NCI-H2029 (cell line): ENCODE measurements around the gene ZNF236.
"Not testable (repeated sequence)": the region's sequence is repeated elsewhere in the genome, so short reads cannot be mapped to it uniquely, and the experiment has no call there.

ENCODE experiments used
- DNase-seq: peaks from one replicate; lab custom pipeline; 2025; lab: John Stamatoyannopoulos, UW

The ZNF236 gene

DNA sequence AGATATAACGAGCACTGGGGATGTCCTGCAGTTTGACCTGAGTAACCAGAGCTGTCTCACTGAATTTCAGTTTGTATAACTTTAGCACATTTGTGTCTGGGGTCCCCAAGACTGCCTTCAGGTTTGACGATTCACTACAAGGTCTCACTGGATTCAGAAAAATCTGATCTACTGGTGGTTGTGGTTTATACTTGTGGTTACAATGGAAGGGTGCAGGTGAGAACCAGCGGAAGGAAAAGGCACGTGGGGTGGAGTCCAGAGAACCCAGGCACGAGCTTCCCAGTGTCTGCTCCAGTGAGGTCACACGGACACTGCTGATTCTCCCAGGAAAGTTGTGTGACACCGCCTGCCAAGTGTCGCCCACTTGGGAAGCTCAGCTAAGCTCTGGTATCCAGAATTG is 126.0 kb downstream of the ZNF236 start:
- DNase-seq, result no peak

DNA sequence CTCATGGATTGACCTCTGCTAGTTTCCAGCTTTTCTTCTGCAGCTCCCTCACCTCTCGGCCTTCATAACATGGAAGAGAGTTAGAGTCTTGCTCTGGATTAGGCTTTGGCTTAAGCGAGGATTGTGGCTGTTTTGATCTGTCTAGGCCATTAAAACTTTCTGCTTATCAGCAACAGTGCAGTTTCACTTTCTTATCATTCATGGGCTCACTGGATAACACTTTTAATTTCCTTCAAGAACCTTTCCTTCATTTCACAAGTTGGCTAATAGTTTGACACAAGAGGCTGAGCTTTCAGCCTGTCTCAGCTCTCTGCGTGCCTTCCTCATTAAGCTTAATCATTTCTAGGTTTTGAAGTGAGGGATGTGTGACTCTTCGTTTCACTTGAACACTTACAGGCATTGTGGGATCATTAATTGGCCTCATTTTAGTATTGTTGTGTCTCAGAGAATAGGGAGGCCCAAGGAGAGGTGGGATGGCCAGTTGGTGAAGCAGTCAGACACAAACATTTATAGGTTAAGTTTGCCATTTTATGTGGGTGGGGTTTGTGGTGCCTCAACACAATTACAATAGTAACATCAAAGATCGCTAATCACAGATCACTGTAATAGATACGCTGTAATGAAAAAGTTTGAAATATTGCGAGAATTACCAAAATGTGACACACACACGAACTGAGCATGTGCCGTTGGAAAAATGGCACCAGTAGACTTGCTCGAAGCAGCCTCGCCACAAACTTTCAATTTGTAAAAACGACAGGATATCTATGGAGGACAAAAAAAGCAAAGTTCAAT is 129.3 kb downstream of the ZNF236 start:
- DNase-seq, result no peak

DNA sequence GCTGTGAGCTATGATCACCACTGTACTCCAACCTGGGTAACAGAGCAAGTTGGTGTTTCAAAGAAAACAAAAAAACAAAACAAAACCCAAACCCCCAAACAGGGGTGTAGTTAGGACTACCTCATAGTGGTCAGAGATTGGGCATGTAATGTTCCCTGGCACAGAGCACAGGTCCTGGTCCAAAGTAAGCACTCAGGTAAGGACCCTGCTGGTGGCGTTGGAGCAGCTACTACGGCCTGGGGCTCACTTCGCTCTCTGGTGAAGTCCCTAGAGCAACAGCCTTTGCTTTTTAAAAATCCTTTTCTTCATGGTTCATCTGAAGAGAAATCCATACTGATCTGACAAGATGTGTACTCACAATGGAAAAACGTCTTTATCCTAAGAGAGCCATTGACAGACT is 130.4 kb downstream of the ZNF236 start:
- no peak for DNase-seq

DNA sequence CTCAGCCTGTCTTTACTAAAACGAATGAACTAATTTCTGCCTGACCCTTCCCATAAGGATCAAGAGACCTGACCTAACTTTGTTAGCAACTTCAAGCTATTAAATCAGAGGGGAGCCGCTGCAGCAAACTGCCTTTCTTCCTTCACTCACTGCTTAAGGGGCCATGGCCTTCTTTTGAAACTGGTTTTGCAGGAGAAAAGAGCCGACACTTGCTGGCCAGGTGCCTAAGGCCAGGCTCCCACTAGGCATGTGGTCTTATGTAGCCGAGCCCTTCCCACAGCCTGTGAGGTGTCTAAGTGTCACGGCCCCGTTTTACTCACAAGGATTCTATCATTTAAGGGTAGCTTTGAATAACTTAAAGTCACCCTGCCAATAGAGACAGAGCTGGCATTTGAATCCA is 130.8 kb downstream of the ZNF236 start:
- DNase-seq, result no peak

DNA sequence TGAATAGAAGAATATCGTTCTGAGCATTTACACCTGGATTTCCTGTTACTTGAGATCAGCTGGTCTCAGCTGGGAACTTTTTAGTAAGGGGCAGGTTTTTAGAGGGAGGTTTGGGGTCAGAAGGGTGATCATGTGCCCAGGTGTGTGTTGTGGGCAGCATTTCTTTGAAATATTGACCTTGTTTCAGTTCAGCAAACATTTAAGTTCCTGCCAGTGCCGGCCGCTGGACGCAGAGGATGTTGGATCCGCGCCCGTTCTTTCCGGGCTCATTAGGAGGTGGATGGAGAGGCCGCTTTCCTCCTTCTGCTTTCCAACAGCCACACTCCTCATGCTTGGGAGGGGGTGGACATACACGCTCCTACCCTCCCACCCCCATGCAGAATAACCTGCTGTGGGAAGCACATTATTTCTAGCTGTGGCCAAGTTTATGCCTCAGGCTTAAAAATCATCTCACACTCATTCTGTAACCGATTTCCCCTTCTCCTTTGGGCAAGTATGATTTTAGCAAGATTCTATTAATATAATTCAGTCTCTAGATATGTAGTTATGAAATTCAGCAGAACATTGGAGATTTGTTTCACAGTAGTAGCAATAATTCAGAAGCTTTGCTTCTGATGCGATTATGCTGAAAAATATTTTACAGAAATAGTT is 131.4 kb downstream of the ZNF236 start:
- peak; percentile 72 for DNase-seq

DNA sequence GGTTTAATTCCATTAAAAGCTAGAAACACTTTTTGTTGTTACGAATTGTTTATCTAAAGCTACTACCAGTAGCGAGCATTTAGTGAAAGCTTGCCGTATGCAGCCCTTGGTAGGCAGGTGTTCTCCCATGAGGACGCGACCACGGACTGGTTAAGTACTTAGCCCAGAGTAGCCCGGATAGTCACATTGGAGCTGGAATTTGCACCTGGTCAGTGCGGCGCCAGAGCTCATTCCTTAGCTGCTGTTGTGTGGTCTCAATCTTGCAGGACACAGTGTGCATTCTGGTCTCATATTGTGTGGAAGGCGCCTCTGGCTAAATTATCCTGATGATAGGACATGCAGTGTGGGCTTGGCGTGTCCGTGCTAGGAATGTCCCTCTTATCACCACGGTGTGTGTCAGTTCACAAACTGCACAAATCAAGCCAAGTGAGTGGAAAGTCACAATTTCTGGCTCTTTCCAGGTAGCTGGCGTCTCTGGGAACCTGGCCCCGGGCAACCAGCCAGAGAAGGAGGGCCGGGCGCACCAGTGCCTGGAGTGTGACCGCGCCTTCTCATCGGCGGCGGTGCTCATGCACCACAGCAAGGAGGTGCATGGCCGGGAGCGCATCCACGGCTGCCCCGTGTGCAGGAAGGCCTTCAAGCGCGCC is 133.3 kb downstream of the ZNF236 start:
- DNase-seq, result peak; percentile 72

DNA sequence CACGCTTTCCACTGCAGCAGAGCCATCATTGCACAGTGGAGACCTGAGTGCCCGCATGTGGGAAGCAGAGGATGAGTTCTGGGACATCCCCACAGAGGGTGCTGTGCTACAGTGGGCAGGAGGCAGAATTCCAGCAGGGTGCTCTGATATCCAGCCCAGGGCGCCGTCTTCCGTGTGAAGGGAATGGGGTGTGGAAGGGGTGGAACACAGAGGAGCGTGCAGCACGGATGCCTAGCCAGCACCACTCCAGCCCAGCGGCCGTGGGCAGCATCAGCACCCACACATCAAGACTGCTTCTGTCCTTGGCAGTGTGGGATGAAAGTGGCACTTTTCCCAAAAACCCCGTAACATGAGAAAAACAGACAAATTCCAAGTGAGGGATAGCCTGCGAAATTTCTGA is 134.3 kb downstream of the ZNF236 start:
- DNase-seq, result no peak

DNA sequence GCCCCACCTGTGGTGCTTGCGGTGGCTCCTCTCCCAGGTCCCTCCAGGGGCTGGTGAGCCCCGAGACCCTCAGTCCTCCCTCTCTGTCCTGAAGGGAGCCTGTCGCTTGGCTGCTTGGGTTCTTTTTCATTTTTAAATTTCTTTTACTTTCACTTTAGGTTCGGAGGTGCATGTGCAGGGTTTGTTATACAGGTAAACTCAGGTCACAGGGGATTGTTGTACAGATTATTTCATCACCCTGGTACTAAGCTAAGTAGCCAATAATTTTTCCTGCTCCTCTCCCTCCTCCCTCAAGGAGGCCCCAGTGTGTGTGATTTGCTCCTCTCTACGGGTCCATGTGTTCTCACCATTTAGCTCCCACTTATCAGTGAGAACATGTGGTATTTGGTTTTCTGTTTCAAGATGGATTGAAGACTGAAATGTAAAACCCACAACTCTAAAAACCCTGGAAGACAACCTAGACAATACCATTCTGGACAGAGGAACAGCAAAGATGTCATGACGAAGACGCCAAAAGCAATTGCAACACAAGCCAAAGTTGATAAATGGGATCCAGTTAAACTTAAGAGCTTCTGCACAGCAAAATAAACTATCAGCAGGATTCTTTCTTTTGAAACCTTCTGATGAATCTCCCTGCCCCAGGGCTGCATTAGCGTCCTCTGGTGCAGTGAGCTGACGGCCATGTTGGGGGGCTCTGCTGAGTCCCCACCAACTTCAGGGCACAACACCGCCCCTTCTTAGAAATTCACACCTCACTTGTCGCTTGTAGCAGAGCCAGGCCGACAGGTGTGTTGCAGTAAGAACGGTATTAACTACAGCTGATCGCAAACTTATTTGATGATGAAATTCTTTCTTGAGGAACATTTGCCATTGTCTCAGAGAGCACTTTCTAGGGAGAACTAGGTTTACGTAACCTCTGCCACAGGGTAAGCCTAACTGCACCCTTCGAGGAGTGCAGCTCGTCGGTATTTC is 135.3 kb downstream of the ZNF236 start:
- DNase-seq, result no peak

DNA sequence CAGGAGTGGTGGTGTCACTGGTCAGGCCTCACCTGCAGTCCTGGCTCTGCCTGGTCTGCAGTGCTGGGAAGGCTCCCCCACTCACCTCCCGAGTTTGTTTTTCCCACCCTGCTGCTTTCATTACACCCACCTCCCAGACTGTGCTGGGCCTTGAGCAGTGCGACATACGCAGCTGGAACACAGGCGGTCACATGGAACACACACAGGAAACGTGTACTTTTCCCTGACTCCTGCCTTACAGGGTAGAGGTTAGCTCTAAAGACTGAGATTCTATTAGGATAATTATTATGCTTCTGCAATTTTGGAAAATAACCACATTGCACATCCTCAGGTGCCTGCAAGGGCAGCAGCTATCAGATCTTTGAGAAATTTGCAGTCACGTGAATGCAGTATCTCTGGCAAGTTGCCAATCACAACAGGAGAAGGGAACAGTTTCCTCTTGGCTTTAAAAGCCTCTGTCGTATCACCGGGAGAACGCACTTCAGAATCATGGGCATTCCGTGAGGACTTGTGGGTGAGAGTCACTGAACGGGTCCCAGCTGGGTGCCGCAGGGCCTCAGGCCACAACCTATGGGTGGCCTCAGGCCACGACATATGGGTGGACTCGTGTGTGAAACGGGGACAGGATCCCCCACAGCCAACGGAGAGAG is 136.5 kb downstream of the ZNF236 start:
- peak; percentile 59 for DNase-seq

DNA sequence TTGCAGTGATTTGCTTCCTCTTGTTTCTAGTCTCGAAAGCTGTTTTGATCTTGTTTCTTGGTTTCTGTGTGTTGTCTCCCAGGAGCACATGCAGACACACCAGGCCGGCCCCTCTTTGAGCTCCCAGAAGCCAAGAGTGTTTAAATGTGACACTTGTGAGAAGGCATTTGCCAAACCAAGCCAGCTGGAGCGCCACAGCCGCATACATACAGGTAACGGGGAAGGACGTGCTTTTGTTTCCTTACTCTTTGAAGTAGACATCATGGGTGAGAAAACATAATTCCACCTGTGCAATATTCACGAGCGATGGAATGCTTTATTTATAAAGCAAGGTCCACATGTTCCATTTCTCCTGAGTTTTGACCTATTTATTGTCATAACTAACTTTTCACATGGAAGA is 137.2 kb downstream of the ZNF236 start:
- no peak for DNase-seq

DNA sequence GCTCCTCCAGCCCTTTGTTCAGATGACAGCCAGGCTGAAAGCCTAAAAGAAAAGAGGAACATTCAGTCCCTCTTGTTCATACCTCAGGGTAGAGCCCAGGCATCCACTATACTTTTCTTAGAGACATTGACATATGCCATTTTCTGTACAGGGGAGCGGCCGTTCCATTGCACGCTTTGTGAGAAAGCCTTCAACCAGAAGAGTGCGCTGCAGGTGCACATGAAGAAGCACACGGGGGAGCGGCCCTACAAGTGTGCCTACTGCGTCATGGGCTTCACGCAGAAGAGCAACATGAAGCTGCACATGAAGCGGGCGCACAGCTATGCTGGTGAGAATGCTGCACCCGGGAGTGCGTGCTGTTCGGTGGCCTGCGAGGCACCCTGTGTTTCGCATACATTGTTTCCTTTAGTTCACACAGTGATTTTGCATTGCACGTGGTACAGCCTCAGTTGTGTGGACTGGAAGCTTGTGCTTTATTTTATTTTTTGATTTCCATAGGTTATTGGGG is 138.2 kb downstream of the ZNF236 start:
- DNase-seq, result no peak

DNA sequence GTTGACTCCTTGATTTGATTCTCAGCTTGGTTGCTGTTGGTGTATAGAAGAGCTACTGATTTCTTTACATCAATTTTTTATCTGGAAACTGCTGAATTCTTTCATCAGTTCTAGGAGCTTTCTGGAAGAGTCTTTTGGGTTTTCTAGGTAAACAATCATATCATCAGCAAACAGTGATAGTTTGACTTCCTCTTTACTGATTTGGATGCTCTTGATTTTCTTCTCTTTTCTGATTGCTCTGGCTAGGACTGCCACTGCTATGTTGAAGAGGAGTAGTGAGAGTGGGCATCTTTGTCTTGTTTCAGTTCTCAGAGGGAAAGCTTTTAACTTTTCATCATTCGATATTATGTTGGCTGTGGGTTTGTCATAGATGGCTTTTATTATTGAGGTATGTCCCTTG is 140.5 kb downstream of the ZNF236 start:
- no peak for DNase-seq

DNA sequence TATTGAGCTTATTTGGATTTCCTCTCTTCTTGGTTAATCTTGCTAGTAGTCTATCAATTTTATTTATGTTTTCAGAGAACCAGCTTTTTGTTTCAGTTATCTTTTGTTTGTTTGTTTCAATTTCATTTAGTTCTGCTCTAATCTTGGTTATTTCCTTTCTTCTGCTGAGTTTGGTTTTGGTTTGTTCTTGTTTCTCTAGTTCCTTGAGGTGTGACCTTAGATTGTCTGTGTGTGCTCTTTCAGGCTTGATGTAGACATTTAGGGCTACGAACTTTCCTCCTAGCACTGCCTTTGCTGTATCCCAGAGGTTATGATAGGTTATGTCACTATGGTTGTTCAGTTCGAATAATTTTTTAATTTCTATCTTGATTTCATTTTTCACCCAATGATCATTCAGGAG is 141.6 kb downstream of the ZNF236 start:
- no peak for DNase-seq

DNA sequence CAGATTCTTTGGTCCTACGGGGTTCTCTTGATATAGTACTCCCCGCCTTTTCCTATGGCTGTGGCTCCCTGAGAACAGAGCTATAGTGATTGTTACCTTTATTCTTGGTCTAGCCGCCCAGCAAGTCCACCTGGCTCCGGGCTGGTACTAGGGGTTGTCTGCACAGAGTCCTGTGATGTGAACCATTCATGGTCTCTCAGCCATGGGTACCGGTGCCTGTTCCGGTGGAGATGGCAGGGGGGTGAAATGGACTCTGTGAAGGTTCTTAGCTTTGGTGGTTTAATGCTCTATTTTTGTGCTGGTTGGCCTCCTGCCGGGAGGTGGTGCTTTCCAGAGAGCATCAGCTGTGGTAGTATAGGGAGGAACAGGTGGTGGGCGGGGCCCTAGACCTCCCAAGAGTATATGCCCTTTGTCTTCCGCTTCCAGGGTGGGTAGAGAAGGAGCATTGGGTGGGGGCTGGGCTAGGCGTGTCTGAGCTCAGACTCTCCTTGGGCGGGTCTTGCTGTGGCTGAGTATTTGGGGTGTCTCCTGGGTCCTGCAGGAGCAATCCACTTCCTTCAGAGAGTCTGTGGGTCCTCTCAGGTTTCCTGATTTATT is 143.3 kb downstream of the ZNF236 start:
- DNase-seq, result not testable (repeated sequence)

DNA sequence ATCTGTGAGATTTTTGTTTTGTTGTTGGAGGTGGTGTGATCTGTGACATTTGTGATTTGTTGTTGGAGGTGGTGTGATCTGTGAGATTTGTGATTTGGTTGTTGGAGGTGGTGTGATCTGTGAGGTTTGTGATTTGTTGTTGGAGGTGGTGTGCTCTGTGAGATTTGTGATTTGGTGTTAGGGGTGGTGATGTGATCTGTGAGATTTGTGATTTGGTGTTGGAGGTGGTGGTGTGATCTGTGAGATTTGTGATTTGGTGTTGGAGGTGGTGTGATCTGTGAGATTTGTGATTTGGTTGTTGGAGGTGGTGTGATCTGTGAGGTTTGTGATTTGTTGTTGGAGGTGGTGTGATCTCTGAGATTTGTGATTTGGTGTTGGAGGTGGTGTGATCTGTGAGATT is 144.9 kb downstream of the ZNF236 start:
- DNase-seq, result not testable (repeated sequence)

DNA sequence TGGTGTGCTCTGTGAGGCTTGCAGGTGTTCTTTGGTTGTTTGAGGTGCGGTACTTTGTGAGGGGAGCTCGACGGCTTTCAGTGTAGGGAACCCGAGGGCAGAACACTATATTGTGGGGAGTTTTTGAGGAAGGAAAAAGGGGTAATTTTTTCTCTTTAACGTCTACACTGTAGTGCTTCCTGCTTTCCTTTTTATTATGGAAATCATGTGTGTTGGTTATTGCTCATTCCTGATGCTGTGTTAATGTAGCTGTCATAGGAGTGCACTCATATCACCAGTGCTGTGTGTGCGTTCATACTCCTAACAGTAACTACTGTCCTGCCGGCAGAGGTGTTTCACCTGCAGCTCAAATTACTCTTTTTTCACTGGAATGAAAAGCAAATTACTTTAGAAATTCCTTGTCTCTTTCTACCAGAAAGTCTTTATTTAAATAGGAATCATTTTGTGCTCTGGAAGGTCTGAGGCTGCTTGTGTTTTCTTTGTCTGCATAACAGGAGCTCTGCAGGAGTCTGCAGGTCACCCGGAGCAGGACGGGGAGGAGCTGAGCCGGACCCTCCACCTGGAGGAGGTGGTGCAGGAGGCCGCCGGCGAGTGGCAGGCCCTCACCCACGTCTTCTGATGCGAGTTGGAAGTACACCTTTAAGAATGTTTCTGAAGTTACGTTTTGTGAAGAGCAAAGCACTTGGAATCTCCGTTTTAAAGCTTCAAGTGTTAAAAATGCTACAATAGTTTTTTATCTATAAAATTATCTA is 145.5 kb downstream of the ZNF236 start:
- no peak for DNase-seq

DNA sequence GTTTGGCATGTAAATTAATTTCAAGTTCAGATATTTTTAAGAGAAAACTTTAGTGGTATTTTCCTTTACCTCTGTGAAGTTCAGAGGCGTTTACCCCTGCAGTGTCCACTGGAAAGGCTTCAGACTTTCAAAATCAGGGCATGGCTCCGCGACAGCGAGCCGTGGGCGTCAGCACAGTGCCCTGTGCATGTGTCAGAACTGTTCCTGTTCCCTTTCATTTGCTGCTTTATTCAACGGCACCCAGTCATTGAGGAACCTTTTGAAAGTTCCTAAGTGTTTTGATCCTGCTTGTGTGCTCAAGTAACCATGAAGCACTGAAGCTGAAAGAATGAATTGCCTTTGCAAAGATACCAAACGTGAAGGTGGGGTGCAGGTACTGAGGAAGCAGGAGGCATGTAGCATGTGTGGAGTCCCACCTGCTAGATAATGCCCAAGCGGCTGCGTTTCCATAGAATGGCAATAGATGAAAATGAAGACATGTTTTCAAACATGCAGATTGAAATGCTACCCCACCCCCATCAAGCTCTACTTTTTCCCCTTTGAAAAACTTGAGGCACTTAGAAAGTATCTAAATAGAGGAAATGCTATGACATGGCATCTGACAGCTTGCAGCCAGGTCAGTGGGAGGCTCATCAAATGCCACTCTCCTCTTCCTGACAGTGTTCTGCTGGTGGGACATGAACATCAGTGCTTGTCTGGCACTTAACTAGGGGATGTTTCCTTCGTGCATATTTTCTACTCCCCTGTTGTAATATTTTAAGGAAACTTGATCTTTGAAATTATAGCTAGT is 148.6 kb downstream of the ZNF236 start:
- DNase-seq, result no peak

DNA sequence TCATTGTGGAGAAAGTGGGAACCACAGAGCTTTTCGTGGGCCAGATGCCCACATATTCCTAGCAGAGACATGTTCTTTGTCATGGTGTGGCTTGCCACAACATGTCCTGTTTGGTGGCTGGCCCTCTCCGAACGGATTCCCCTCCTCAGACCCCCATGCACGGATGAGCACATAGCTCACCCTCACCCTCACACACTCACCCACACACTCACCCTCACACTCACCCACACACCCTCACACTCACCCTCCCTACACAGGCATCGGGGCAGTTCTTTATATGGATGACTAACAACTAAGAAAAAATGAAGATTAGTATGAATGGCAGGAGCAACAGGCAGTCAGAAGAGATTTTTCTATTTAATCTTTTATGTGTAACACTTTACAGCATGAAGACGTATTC is 149.9 kb downstream of the ZNF236 start:
- DNase-seq, result no peak

DNA sequence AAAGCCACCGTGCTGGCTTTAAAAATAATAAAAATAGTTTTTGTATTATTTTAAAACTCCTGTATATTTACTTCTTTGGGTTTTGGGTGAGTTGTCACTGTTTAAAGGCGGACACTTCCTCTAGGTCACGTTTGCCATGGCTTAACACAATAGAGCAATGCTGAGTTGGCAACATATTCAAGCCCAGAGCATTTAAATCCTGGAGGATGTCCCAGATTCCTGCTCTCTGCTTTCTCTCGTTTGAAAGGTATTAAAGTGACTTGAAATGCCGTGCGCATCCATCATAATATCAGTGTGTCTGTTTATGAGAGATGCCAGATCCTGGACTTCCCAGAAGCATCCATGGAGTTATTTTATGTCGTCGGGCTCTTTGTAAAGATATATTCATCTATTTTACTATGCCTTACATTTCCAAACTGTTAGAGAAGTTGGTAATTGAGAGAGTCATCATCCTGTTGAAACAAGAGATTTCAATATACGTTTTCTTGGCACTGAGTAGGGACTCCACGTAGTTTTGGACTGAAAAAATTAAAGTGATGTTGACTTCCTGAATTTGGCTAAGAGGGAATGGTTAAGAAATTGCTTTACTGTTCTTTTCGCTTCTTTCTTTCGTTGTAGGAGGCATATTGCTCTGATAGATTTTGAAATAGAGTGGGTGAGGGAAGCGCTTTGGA is 150.6 kb downstream of the ZNF236 start:
- no peak for DNase-seq
